DOHH2 (cell line): ENCODE data around the gene XYLT2.

Source experiments
- H3F3A ChIP-seq: fragments of 200-600 bp; sonication (generic), shearing (Covaris generic); 2 replicates; pipeline ENCODE4 v1.6.0; 2016; ENCODE audit warnings: antibody characterized with exemption, mild to moderate bottlenecking; ENCODE audit not compliant: control insufficient read depth, insufficient read depth
- H3K27ac ChIP-seq: fragments of 200-600 bp; sonication (generic); 2 replicates; pipeline ENCODE4 v1.5.1; 2014; ENCODE audit warnings: low read depth, mild to moderate bottlenecking, low read length, moderate library complexity
- H3K27me3 ChIP-seq: fragments of 200-600 bp; sonication (generic); 2 replicates; pipeline ENCODE4 v1.6.1; 2014; ENCODE audit warnings: mild to moderate bottlenecking, low read length, mixed read lengths; ENCODE audit not compliant: control insufficient read depth
- H3K36me3 ChIP-seq: fragments of 200-600 bp; sonication (generic); 2 replicates; pipeline ENCODE4 v1.6.1; 2014; ENCODE audit warnings: mild to moderate bottlenecking, low read length, moderate library complexity, mixed read lengths; ENCODE audit not compliant: control insufficient read depth
- H3K4me1 ChIP-seq: fragments of 200-600 bp; sonication (generic); 2 replicates; pipeline ENCODE4 v1.6.1; 2014; ENCODE audit warnings: mild to moderate bottlenecking, low read length, mixed read lengths; ENCODE audit not compliant: control insufficient read depth
- H3K4me2 ChIP-seq: fragments of 200-600 bp; sonication (generic); 2 replicates; pipeline ENCODE4 v1.6.0; 2014; ENCODE audit warnings: mild to moderate bottlenecking, low read length, moderate library complexity
- H3K4me3 ChIP-seq: fragments of 200-600 bp; sonication (generic); 2 replicates; pipeline ENCODE4 v1.5.1; 2014; ENCODE audit warnings: mild to moderate bottlenecking, low read length, mixed read lengths
- H3K79me2 ChIP-seq: fragments of 200-600 bp; sonication (generic); 2 replicates; pipeline ENCODE4 v1.6.1; 2014; ENCODE audit warnings: mild to moderate bottlenecking, low read length, mixed read lengths; ENCODE audit not compliant: control insufficient read depth
- H3K9me2 ChIP-seq: fragments of 200-600 bp; sonication (generic); replicated peaks from 2 replicates; pipeline ENCODE4 v1.6.1; 2014; ENCODE audit warnings: mild to moderate bottlenecking, low read length, mixed read lengths; ENCODE audit not compliant: control insufficient read depth
- H3K9me3 ChIP-seq: fragments of 200-600 bp; sonication (generic); 2 replicates; pipeline ENCODE4 v1.6.1; 2014; ENCODE audit warnings: antibody characterized with exemption, low read length, mixed read lengths; ENCODE audit not compliant: control insufficient read depth, insufficient read depth
- H4K20me1 ChIP-seq: fragments of 200-600 bp; sonication (generic); 2 replicates; pipeline ENCODE4 v1.6.0; 2014; ENCODE audit warnings: low read depth, mild to moderate bottlenecking, antibody characterized with exemption, low read length, moderate library complexity; ENCODE audit not compliant: control insufficient read depth, insufficient read depth
- CTCF ChIP-seq: fragments of 200-600 bp; sonication (generic); IDR thresholded peaks from one replicate; pipeline ENCODE4 v1.5.1; 2014; ENCODE audit warnings: antibody characterized with exemption, mild to moderate bottlenecking, low read depth, low read length; ENCODE audit not compliant: poor library complexity, severe bottlenecking
- EZH2phosphoT487 ChIP-seq: fragments of 200-600 bp; sonication (generic); IDR thresholded peaks from 2 replicates; pipeline ENCODE4 v1.6.1; 2017; ENCODE audit warnings: borderline replicate concordance, mild to moderate bottlenecking, antibody characterized with exemption, low read length, moderate library complexity, mixed read lengths

The XYLT2 gene

GRCh38 chr17:50322271-50322670 lies 23.7 kb upstream of the XYLT2 start:
- H3K4me1 ChIP-seq = no peaks in the 10 kb centered on the region
- H4K20me1 ChIP-seq = no peaks in the 10 kb centered on the region
- no peak for TF ChIP-seq EZH2phosphoT487
- no peak for TF ChIP-seq CTCF
- no peaks in the 10 kb centered on the region for H3F3A ChIP-seq
- H3K36me3 ChIP-seq = no peaks in the 10 kb centered on the region
- H3K27ac ChIP-seq = no peak overlapping the region
- no peaks in the 10 kb centered on the region for H3K9me2 ChIP-seq
- H3K27me3 ChIP-seq = peaks cover 12% of the 10 kb centered on the region
- no peaks in the 10 kb centered on the region for H3K9me3 ChIP-seq
- no peak overlapping the region for H3K4me3 ChIP-seq
- no peak overlapping the region for H3K4me2 ChIP-seq
- no peaks in the 10 kb centered on the region for H3K79me2 ChIP-seq

DNA sequence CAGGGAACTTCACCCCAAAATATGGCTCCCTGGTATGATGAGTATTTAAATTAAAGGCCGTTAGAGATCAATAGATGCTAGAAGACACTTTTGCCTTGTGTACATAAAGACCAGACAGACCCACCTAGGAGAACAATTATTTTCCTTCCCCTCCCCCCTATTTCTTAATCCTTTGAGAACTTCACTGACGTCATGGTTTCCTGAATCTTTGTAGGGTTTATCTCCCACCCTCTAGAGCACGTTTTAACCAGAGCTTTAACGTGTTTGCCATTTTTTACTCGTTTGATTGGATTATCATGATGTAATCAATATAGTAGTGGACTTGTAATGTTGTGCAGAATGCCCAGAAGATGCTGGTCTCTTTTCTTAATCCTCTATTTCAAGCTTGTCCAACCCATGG lies 22.9 kb upstream of the XYLT2 start:
- no peaks in the 10 kb centered on the region for H3F3A ChIP-seq
- peaks cover 2% of the 10 kb centered on the region; the same call in 1 of the 2 replicates for H3K4me1 ChIP-seq
- TF ChIP-seq EZH2phosphoT487 = no peak
- no peak for TF ChIP-seq CTCF
- H3K36me3 ChIP-seq = no peaks in the 10 kb centered on the region
- no peaks in the 10 kb centered on the region for H3K79me2 ChIP-seq
- peaks cover 6% of the 10 kb centered on the region; the same call in 1 of the 2 replicates for H3K27me3 ChIP-seq
- no peak overlapping the region for H3K27ac ChIP-seq
- H3K9me3 ChIP-seq = no peaks in the 10 kb centered on the region
- no peaks in the 10 kb centered on the region for H3K9me2 ChIP-seq
- no peaks in the 10 kb centered on the region for H4K20me1 ChIP-seq
- no peak overlapping the region for H3K4me2 ChIP-seq
- H3K4me3 ChIP-seq = no peak overlapping the region

- H3K27ac ChIP-seq = no peak overlapping the region
- H3K9me3 ChIP-seq = no peaks in the 10 kb centered on the region
- no peaks in the 10 kb centered on the region for H4K20me1 ChIP-seq
- no peaks in the 10 kb centered on the region for H3K36me3 ChIP-seq
- no peaks in the 10 kb centered on the region for H3K79me2 ChIP-seq
- H3K4me2 ChIP-seq = no peak overlapping the region
- peaks cover 10% of the 10 kb centered on the region for H3K27me3 ChIP-seq
- H3K4me1 ChIP-seq = peaks cover 2% of the 10 kb centered on the region; the same call in 1 of the 2 replicates
- no peaks in the 10 kb centered on the region for H3F3A ChIP-seq
- no peak overlapping the region for H3K4me3 ChIP-seq
- TF ChIP-seq EZH2phosphoT487 (no peak), CTCF (no peak)
- H3K9me2 ChIP-seq = no peaks in the 10 kb centered on the region
These were observed 20.0 kb upstream of the XYLT2 start for GRCh38 chr17:50325906-50326305.
